Measurements from ENCODE around the gene IL2RA. TPM values are rescaled to one million over a fixed set of nuclear protein-coding genes. Genes with fewer than 3 reads are reported as not detected.

IL2RA gene
- total RNA-seq, 4 donors from 2014 or later = 0.42 to 2.2 (median 0.60) TPM; not detected in 1

GRCh38 chr10:6047847-6048246 lies 14.3 kb downstream of the IL2RA start:
- WGBS, 2 donors = 86 to 87% methylated on average over 7 of the region's 7 CpGs
- no peak for DNase-seq (ENCODE audit: low spot score in 2 of 2)
- Histone ChIP-seq H3K4me1 (peaks cover 0 to 39% (median 7%) of the 10 kb centered on the region in 4 donors), H3K27ac (no peak overlapping the region), H3K9me3 (no peaks in the 10 kb centered on the region), H3K27me3 (peaks cover 0 to 6% of the 10 kb centered on the region in 2 donors), H3K36me3 (no peaks in the 10 kb centered on the region), H3K4me3 (no peak overlapping the region)
- no peak for TF ChIP-seq EP300 (IDR thresholded peaks at IDR 0.05)
- no peak for TF ChIP-seq CTCF (IDR thresholded peaks at IDR 0.05)

GRCh38 chr10:6046773-6047611 lies 15.2 kb downstream of the IL2RA start:
- DNase-seq (ENCODE audit: low spot score in 2 of 2) = no peak

GRCh38 chr10:6045878-6046772 lies 16.0 kb downstream of the IL2RA start:
- Histone ChIP-seq H3K4me1 (peaks cover 0 to 27% (median 5%) of the 10 kb centered on the region in 4 donors), H3K27me3 (peaks cover 0 to 6% of the 10 kb centered on the region in 2 donors), H3K9me3 (no peaks in the 10 kb centered on the region), H3K36me3 (no peaks in the 10 kb centered on the region), H3K4me3 (no peak overlapping the region), H3K27ac (no peak overlapping the region)
- no peak for TF ChIP-seq CTCF (IDR thresholded peaks at IDR 0.05)
- TF ChIP-seq EP300 (IDR thresholded peaks at IDR 0.05) = no peak
- no peak for TF ChIP-seq POLR2A (IDR thresholded peaks at IDR 0.05)
- WGBS, 2 donors = 66 to 79% methylated on average over 9 of the region's 9 CpGs
- no peak for DNase-seq (ENCODE audit: low spot score in 2 of 2)

More at GRCh38 chr10:6046773-6047611, 15.2 kb downstream of the IL2RA start:
- H3K36me3 ChIP-seq = no peaks in the 10 kb centered on the region
- WGBS, 2 donors = 81 to 82% methylated on average over 13 to 14 of the region's 14 CpGs
- H3K4me1 ChIP-seq = peaks cover 0 to 34% (median 5%) of the 10 kb centered on the region in 4 donors
- no peak overlapping the region for H3K4me3 ChIP-seq
- no peak overlapping the region for H3K27ac ChIP-seq
- H3K9me3 ChIP-seq = no peaks in the 10 kb centered on the region
- peaks cover 0 to 6% of the 10 kb centered on the region in 2 donors for H3K27me3 ChIP-seq
- TF ChIP-seq EP300 (IDR thresholded peaks at IDR 0.05) = no peak
- TF ChIP-seq POLR2A (IDR thresholded peaks at IDR 0.05) = no peak

GRCh38 chr10:6045314-6045848 lies 16.8 kb downstream of the IL2RA start:
- DNase-seq (ENCODE audit: low spot score in 2 of 2) = no peak

More at GRCh38 chr10:6045314-6045848, 16.8 kb downstream of the IL2RA start:
- no peak for TF ChIP-seq CTCF (IDR thresholded peaks at IDR 0.05)
- TF ChIP-seq POLR2A (IDR thresholded peaks at IDR 0.05) = no peak
- TF ChIP-seq EP300 (IDR thresholded peaks at IDR 0.05) = no peak
- peaks cover 0 to 6% of the 10 kb centered on the region in 2 donors for H3K27me3 ChIP-seq
- H3K4me1 ChIP-seq = peaks cover 0 to 23% (median 1%) of the 10 kb centered on the region in 4 donors
- no peaks in the 10 kb centered on the region for H3K9me3 ChIP-seq
- H3K27ac ChIP-seq = no peak overlapping the region
- no peak overlapping the region for H3K4me3 ChIP-seq
- 64 to 67% methylated on average over 8 of the region's 8 CpGs for WGBS, 2 donors
- no peaks in the 10 kb centered on the region for H3K36me3 ChIP-seq
